ENCODE measurements around the gene ABL1.

The ABL1 gene

DNA sequence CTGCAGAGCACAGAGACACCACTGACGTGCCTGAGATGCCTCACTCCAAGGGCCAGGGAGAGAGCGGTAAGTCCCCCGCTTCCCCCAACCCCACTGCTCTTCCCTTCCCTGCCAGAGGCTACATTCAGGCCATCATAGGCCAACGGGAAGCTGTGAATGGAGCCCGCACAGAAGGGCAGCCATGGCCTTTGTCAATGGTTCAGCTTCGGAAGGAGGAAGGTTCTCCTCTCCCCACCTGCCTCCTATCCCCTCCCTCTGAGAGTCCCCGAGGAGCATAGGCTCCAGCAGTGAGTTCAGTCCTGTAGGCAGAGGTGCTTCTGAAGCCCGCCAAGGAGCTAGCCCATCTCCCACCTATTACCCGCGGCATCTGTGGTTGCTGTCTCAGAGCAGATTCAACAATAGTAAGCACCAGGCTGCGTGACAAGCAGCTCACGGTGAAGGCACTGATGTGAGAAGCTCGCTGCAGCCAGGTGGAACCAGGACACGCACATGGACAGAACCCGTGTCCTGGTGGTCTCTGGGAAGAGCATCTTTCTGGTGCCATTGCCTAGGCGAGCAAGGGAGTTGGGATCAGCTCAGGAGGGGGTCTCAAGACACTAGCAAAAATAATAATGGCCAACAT is 45.7 kb downstream of the ABL1 start:
- H3K4me2 ChIP-seq (ENCODE audit: low read depth, low read length, poor library complexity, severe bottlenecking) = no peak overlapping the region
- no peaks in the 10 kb centered on the region for H3F3A ChIP-seq (ENCODE audit: low read depth)
- no peaks in the 10 kb centered on the region for H3K9me3 ChIP-seq (ENCODE audit: insufficient read depth, low read depth, low read length)
- no peaks in the 10 kb centered on the region for H3K9me2 ChIP-seq (replicated peaks; ENCODE audit: low read depth, low read length)
- peaks cover 53% of the 10 kb centered on the region; the same call in 1 of the 2 replicates for H3K36me3 ChIP-seq (ENCODE audit: insufficient read depth, low read length)
- H3K4me1 ChIP-seq (ENCODE audit: insufficient read depth, low read length, poor library complexity, severe bottlenecking) = no peaks in the 10 kb centered on the region
- no peaks in the 10 kb centered on the region for H4K20me1 ChIP-seq (ENCODE audit: insufficient read depth, low read length, poor library complexity, severe bottlenecking)
- no peak overlapping the region for H2AFZ ChIP-seq (ENCODE audit: low read length)
- H3K27me3 ChIP-seq (ENCODE audit: insufficient read depth, low read length, poor library complexity, severe bottlenecking) = no peaks in the 10 kb centered on the region
- H3K79me2 ChIP-seq (ENCODE audit: insufficient read depth, low read length) = no peaks in the 10 kb centered on the region
- no peak overlapping the region for H3K9ac ChIP-seq (ENCODE audit: low read depth, low read length, poor library complexity, severe bottlenecking)
- TF ChIP-seq, protein P1, sequence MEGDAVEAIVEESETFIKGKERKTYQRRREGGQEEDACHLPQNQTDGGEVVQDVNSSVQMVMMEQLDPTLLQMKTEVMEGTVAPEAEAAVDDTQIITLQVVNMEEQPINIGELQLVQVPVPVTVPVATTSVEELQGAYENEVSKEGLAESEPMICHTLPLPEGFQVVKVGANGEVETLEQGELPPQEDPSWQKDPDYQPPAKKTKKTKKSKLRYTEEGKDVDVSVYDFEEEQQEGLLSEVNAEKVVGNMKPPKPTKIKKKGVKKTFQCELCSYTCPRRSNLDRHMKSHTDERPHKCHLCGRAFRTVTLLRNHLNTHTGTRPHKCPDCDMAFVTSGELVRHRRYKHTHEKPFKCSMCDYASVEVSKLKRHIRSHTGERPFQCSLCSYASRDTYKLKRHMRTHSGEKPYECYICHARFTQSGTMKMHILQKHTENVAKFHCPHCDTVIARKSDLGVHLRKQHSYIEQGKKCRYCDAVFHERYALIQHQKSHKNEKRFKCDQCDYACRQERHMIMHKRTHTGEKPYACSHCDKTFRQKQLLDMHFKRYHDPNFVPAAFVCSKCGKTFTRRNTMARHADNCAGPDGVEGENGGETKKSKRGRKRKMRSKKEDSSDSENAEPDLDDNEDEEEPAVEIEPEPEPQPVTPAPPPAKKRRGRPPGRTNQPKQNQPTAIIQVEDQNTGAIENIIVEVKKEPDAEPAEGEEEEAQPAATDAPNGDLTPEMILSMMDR (conservative IDR thresholded peaks at IDR 0.05; ENCODE audit: low read length) = no peak
- TF ChIP-seq EZH2phosphoT487 (IDR thresholded peaks at IDR 0.05; ENCODE audit: borderline replicate concordance) = no peak
- H3K4me3 ChIP-seq (ENCODE audit: low read length, poor library complexity, severe bottlenecking) = no peak overlapping the region

DNA sequence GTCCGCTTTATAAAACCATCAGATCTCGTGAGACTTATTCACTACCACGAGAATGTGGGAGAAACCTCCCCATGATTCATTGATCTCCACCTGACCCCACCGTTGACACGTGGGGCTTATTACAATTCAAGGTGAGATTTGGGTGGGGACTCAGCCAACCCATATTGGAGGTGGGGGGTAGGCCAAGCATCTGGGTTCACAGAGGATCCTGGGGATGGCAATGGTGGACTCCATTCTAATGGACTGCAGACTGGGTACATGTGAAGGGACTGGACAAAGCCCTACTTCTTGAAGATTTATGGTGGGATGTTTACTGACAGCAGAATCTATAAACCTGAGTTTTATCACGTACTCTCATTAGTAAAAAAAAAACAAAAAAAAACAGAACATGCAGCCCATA is 46.5 kb downstream of the ABL1 start:
- peaks cover 53% of the 10 kb centered on the region; the same call in 1 of the 2 replicates for H3K36me3 ChIP-seq (ENCODE audit: insufficient read depth, low read length)
- no peaks in the 10 kb centered on the region for H3K9me3 ChIP-seq (ENCODE audit: insufficient read depth, low read depth, low read length)
- no peak overlapping the region for H3K9ac ChIP-seq (ENCODE audit: low read depth, low read length, poor library complexity, severe bottlenecking)
- H3K27me3 ChIP-seq (ENCODE audit: insufficient read depth, low read length, poor library complexity, severe bottlenecking) = no peaks in the 10 kb centered on the region
- no peak overlapping the region for H2AFZ ChIP-seq (ENCODE audit: low read length)
- TF ChIP-seq, protein P1 (conservative IDR thresholded peaks at IDR 0.05; ENCODE audit: low read length) = no peak
- TF ChIP-seq EZH2phosphoT487 (IDR thresholded peaks at IDR 0.05; ENCODE audit: borderline replicate concordance) = no peak
- no peaks in the 10 kb centered on the region for H3K4me1 ChIP-seq (ENCODE audit: insufficient read depth, low read length, poor library complexity, severe bottlenecking)
- H3K4me3 ChIP-seq (ENCODE audit: low read length, poor library complexity, severe bottlenecking) = no peak overlapping the region
- no peaks in the 10 kb centered on the region for H3K9me2 ChIP-seq (replicated peaks; ENCODE audit: low read depth, low read length)
- no peaks in the 10 kb centered on the region for H4K20me1 ChIP-seq (ENCODE audit: insufficient read depth, low read length, poor library complexity, severe bottlenecking)
- no peak overlapping the region for H3K4me2 ChIP-seq (ENCODE audit: low read depth, low read length, poor library complexity, severe bottlenecking)
- no peaks in the 10 kb centered on the region for H3K79me2 ChIP-seq (ENCODE audit: insufficient read depth, low read length)
- H3F3A ChIP-seq (ENCODE audit: low read depth) = no peaks in the 10 kb centered on the region

DNA sequence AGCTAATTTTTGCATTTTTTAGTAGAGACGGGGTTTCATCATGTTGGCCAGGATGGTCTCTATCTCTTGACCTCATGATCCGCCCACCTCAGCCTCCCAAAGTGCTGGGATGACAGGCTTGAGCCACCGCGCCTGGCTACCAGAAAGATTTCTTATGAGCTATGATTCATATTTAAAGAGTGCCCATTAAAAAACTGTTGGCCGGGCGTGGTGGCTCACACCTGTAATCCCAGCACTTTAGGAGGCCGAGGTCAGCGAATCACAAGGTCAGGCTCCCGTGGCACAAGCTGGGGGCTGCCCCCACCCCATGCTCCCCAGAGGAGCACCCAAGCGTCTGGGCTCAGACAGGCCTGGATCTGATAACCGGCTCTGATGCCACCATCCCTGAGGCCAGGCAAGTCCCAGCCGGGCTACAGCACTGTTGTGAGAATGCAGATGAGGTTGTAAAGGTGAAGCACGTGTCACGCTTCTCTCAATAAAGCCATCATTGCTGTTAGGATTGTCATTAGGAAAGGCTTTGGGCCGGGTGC is 47.7 kb downstream of the ABL1 start:
- TF ChIP-seq EZH2phosphoT487 (IDR thresholded peaks at IDR 0.05; ENCODE audit: borderline replicate concordance) = no peak
- TF ChIP-seq, protein P1 (conservative IDR thresholded peaks at IDR 0.05; ENCODE audit: low read length) = no peak
- Histone ChIP-seq H3K9ac (ENCODE audit: low read depth, low read length, poor library complexity, severe bottlenecking) (no peak overlapping the region), H3K4me2 (ENCODE audit: low read depth, low read length, poor library complexity, severe bottlenecking) (no peak overlapping the region), H3K4me3 (ENCODE audit: low read length, poor library complexity, severe bottlenecking) (no peak overlapping the region), H2AFZ (ENCODE audit: low read length) (no peak overlapping the region), H3K9me3 (ENCODE audit: insufficient read depth, low read depth, low read length) (no peaks in the 10 kb centered on the region), H3K9me2 (replicated peaks; ENCODE audit: low read depth, low read length) (no peaks in the 10 kb centered on the region), H3F3A (ENCODE audit: low read depth) (no peaks in the 10 kb centered on the region), H3K27me3 (ENCODE audit: insufficient read depth, low read length, poor library complexity, severe bottlenecking) (no peaks in the 10 kb centered on the region), H4K20me1 (ENCODE audit: insufficient read depth, low read length, poor library complexity, severe bottlenecking) (no peaks in the 10 kb centered on the region), H3K79me2 (ENCODE audit: insufficient read depth, low read length) (no peaks in the 10 kb centered on the region), H3K36me3 (ENCODE audit: insufficient read depth, low read length) (peaks cover 53% of the 10 kb centered on the region; the same call in 1 of the 2 replicates), H3K4me1 (ENCODE audit: insufficient read depth, low read length, poor library complexity, severe bottlenecking) (no peaks in the 10 kb centered on the region)
